ENCODE data around the gene CEP72.
"Not testable (repeated sequence)": the region's sequence is repeated elsewhere in the genome, so short reads cannot be mapped to it uniquely, and the experiment has no call there.

Gene CEP72

DNA sequence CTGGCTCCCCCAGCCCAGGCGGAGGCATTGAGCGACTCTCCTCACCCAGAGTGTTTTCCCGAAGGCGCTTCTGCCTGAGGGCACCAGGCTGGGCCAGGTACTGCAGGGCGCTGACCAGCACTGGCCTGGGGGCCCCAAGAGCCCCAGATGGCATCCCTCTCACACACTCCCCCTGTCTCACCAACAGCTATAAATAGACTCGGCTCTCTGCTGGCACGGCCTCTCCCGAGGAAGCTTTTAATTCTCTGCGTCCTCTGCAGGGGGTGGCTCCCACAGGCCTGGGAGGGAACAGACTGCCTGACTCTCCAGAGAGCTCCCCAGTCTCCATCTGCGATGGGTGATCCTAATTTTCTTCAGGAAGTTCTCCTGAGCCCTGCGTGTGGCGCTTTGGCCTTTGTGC is 78.2 kb downstream of the CEP72 start:
- H3K9me3 ChIP-seq; H3K36me3 ChIP-seq; H3K27ac ChIP-seq; H3K4me1 ChIP-seq (ENCODE audit: control insufficient read depth in 1 of 2, insufficient read depth in 1 of 2, low read depth in 1 of 2, low read length in 1 of 2); H3K4me3 ChIP-seq (ENCODE audit: low read depth in 1 of 2, low read length in 1 of 2): not testable (repeated sequence)
- peaks cover 24% of the 10 kb centered on the region for H3K27me3 ChIP-seq

DNA sequence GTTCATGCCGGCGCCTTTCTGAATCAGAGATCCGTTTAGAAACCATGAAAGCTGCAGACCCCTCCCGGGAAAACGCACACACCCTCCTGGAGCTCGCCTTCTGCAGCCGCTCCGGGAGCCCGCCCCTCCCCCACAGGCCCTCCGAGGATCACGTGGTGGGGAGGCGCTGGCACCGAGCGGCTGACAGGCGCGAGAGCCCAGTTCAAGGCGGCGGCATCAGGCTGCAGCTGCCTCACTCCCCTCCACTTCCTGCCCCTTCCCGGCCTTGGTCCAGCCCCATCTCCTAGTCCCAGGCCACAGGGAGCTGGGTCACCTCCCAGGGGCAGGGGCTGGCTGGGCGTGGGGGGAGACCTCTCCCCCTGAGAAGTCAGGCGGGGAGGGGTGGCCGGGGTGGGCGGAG is 78.9 kb downstream of the CEP72 start:
- H3K9me3 ChIP-seq; H3K36me3 ChIP-seq; H3K4me1 ChIP-seq (ENCODE audit: control insufficient read depth in 1 of 2, insufficient read depth in 1 of 2, low read depth in 1 of 2, low read length in 1 of 2); H3K27ac ChIP-seq; H3K4me3 ChIP-seq (ENCODE audit: low read depth in 1 of 2, low read length in 1 of 2): not testable (repeated sequence)
- H3K27me3 ChIP-seq = peaks cover 28% of the 10 kb centered on the region

DNA sequence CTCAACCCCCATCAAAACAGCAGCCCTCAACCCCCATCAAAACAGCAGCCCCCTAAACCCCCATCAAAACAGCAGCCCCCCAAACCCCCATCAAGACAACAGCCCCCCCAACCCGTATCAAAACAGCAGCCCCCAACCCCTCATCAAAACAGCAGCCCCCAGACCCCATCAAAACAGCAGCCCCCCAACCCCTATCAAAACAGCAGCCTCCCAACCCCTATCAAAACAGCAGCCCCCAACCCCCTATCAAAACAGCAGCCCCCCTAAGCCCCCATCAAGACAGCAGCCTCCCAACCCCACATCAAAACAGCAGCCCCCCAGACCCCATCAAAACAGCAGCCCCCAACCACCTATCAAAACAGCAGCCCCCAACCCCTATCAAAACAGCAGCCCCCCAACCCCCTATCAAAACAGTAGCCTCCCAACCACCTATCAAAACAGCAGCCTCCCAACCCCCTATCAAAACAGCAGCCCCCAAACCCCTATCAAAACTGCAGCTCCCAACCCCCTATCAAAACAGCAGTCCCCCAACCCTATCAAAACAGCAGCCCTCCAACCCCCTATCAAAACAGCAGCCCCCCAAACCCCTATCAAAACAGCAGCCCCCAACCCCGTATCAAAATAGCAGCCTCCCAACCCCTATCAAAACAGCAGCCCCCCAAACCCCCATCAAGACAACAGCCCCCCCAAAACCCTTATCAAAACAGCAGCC is 79.8 kb downstream of the CEP72 start:
- TF ChIP-seq, protein P1, sequence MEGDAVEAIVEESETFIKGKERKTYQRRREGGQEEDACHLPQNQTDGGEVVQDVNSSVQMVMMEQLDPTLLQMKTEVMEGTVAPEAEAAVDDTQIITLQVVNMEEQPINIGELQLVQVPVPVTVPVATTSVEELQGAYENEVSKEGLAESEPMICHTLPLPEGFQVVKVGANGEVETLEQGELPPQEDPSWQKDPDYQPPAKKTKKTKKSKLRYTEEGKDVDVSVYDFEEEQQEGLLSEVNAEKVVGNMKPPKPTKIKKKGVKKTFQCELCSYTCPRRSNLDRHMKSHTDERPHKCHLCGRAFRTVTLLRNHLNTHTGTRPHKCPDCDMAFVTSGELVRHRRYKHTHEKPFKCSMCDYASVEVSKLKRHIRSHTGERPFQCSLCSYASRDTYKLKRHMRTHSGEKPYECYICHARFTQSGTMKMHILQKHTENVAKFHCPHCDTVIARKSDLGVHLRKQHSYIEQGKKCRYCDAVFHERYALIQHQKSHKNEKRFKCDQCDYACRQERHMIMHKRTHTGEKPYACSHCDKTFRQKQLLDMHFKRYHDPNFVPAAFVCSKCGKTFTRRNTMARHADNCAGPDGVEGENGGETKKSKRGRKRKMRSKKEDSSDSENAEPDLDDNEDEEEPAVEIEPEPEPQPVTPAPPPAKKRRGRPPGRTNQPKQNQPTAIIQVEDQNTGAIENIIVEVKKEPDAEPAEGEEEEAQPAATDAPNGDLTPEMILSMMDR (IDR thresholded peaks at IDR 0.05) = no peak
- no peak overlapping the region for H3K27ac ChIP-seq
- no peaks in the 10 kb centered on the region for H3K9me3 ChIP-seq
- peaks cover 32% of the 10 kb centered on the region for H3K27me3 ChIP-seq
- peak overlapping the region in 1 of 2 experiments; percentile 56 for H3K4me3 ChIP-seq (ENCODE audit: low read depth in 1 of 2, low read length in 1 of 2)
- H3K4me1 ChIP-seq (ENCODE audit: control insufficient read depth in 1 of 2, insufficient read depth in 1 of 2, low read depth in 1 of 2, low read length in 1 of 2) = peaks cover 3 to 4% of the 10 kb centered on the region in 2 experiments
- no peaks in the 10 kb centered on the region for H3K36me3 ChIP-seq

DNA sequence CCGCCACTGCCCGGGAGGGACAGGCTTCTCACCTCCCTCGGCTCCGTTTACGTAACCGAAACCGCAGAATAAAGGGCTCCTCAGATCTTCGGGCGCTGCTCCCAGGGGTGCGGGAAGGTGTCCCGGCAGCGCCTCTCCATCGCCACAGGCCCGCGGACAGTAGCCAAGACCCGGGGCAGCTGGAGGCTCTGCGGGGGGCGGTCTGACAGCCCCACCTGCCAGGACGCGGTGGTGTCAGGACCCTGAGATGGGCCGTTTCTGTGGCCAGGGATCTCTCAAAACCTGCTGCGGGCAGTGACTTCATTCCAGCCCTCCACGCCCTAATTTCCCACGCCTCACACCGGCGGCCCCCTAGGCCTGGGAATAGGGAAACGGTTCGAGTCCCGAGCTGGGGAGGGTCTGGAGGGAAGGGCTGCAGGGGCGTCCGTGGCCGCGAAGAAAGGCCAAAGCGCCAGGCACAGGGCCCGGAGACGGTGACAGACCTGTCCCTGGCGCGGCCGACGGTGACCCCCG is 80.4 kb downstream of the CEP72 start:
- H3K36me3 ChIP-seq = not testable (repeated sequence)
- H3K4me3 ChIP-seq (ENCODE audit: low read depth in 1 of 2, low read length in 1 of 2) = peak overlapping the region; percentile 34 to 56

DNA sequence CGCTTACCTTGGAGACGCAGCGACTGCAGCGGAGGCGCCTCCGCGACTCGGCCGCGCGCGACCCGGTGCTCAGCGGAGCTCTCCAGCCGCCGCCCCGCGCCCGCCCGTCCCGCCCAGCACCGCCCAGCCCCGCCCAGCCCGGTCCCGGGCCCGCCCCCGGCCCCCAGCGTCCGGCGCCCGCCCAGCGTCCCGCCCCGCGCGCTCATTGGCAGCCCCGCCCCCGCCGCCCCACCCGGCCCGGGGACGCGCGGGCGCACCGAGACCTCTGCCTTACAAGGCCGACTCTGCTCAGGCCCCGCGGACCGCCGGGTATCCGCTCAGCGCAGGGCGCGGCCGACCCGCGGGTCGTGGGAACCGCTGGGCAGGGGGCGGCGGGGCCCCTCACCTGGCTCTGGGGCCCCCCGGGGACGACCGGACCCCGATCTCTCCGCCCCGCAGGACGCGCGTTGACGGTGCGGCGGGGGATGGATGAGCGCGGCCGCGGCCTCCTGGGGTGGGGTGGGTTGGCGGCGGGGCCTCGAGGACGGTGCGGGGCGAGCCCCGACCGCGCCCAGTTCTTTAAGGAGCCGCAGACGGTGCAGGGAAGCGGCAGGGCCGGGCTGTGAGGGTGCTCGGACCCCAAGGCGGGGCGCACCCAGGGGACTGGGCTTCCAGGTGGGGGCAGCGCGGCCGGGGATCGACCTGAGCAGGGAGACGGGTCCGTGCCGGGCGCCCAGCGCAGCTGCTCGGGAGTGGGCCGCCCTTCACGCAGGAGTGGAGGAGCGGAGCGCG is 81.3 kb downstream of the CEP72 start, which contains the start of gene TPPP:
TSS of gene TPPP (minus strand) at position 82 of the 771 bp plus-strand sequence. CDS start 15,292 bp downstream, outside the sequence.
- peaks cover 41% of the 10 kb centered on the region for H3K27me3 ChIP-seq
- H3K27ac ChIP-seq = peak within 1 kb of the TSS; percentile 43
- H3K4me1 ChIP-seq (ENCODE audit: control insufficient read depth in 1 of 2, insufficient read depth in 1 of 2, low read depth in 1 of 2, low read length in 1 of 2); H3K36me3 ChIP-seq; H3K9me3 ChIP-seq: not testable (repeated sequence)
- peak within 1 kb of the TSS; percentile 34 to 57 for H3K4me3 ChIP-seq (ENCODE audit: low read depth in 1 of 2, low read length in 1 of 2)

More for the DNA sequence above, 80.4 kb downstream of the CEP72 start:
- not testable (repeated sequence) for H3K27ac ChIP-seq; H3K4me1 ChIP-seq (ENCODE audit: control insufficient read depth in 1 of 2, insufficient read depth in 1 of 2, low read depth in 1 of 2, low read length in 1 of 2); H3K9me3 ChIP-seq
- peaks cover 36% of the 10 kb centered on the region for H3K27me3 ChIP-seq

DNA sequence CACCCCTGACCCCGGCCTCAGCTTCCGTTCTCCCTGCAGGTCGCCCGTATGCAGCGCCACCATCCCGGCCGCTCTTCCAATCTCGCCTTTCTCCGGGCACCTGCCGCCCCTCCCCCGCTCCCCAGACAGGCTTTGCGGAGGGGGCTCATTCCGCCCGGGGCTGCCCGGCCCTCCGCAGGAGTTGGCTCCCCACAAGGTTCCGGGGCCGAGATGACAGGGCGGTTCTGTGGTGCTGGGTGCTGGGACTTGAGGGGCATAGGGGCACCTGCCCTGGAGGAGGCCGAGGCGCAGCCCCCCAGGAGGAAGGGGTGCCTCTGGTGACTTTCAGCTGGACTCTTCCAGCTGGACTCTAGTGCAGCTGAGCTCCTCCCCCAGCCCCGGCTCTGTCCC is 81.9 kb downstream of the CEP72 start:
- H3K36me3 ChIP-seq; H3K27ac ChIP-seq; H3K4me1 ChIP-seq (ENCODE audit: control insufficient read depth in 1 of 2, insufficient read depth in 1 of 2, low read depth in 1 of 2, low read length in 1 of 2); H3K9me3 ChIP-seq: not testable (repeated sequence)
- Histone ChIP-seq H3K4me3 (ENCODE audit: low read depth in 1 of 2, low read length in 1 of 2) (peak overlapping the region in 1 of 2 experiments; percentile 57), H3K27me3 (peaks cover 47% of the 10 kb centered on the region)

DNA sequence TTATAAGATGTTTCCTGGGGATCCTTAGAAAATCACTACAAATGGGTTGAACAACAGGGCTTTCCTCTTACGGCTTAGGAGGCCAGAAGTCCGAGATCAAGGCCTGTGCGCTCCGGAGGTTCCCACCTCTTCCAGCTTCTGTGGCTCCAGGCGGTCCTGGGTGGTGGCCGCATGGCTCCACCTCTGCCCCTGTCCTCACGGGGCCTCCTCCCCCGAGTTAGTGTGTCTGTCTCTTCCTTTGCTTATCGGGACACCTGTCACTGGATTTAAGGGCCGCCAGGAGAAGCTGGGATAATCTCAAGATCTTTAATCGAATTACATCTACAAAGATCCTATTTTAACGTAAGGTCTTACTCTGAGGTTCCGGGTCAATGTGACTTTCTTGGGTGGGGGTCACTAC is 83.3 kb downstream of the CEP72 start:
- not testable (repeated sequence) for H3K27ac ChIP-seq; H3K9me3 ChIP-seq; H3K36me3 ChIP-seq; H3K4me3 ChIP-seq (ENCODE audit: low read depth in 1 of 2, low read length in 1 of 2); H3K4me1 ChIP-seq (ENCODE audit: control insufficient read depth in 1 of 2, insufficient read depth in 1 of 2, low read depth in 1 of 2, low read length in 1 of 2)
- H3K27me3 ChIP-seq = peaks cover 58% of the 10 kb centered on the region

DNA sequence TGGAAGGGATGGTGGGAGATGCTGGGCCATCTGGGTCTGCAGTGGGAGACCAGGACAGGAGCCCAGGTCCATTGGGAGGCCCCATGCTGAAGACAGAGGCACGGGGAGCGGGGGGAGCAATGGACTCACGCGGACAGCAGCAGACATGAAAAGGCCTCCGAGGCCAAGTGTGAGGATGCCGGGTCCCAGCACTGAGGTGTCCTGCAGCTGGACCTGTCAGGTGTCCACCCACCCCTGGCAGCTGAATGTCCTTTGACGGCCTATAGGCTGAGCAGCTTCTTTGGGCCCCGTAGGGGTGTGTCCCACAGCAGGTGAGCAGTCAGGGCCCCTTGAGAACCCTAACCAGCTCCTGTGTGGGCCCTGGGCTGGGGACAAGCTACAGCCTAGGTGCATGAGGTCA is 84.1 kb downstream of the CEP72 start:
- not testable (repeated sequence) for H3K27ac ChIP-seq; H3K4me3 ChIP-seq (ENCODE audit: low read depth in 1 of 2, low read length in 1 of 2); H3K9me3 ChIP-seq; H3K4me1 ChIP-seq (ENCODE audit: control insufficient read depth in 1 of 2, insufficient read depth in 1 of 2, low read depth in 1 of 2, low read length in 1 of 2); H3K36me3 ChIP-seq
- H3K27me3 ChIP-seq = peaks cover 64% of the 10 kb centered on the region

DNA sequence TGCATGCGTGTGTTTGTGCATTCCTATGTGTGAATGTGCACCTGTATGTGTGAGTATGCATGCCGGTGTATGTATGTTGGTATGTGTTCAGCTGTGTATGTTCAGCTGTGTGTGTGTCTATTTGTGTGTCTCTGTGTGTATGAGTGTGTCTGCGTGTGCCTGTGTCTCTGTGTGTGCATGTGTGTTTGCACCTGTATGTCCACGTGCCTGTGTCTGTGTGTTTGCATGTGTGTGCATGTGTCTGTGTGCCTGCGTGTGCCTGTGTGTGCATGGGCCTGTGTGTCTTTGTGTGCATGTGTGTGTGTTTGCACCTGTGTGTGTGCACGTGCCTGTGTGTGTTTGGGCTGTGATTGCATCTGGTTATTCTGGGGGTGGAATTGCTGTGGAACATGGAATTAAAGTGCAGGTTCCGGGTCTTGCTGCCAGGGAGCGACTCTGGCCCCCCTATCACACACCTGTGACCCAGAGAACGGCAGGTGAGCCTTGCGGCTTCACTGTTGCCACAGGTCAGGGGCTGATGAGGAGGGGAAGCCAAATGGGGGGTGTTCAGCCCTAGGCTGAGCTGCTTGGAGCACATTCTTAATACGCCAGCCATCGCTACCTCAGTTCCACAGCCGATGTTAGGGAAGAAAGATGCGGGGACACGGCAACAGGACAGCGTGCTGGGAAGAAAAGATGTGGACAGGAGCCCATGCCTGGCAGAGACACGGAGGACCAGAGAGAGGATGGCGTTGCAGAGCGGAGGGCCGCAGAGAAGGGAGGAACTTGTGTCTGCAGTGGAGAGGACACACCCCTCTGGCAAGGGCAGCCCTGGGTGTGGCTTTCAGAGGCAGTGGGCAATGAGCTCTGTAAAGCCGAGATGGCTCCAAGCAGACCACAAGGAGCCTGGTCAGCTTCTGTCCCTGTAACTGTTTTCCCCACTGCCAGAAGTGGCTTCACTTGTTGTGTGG is 84.9 kb downstream of the CEP72 start:
- H3K36me3 ChIP-seq; H3K4me1 ChIP-seq (ENCODE audit: control insufficient read depth in 1 of 2, insufficient read depth in 1 of 2, low read depth in 1 of 2, low read length in 1 of 2); H3K9me3 ChIP-seq; H3K27ac ChIP-seq; H3K4me3 ChIP-seq (ENCODE audit: low read depth in 1 of 2, low read length in 1 of 2): not testable (repeated sequence)
- H3K27me3 ChIP-seq = peaks cover 66% of the 10 kb centered on the region
